CD1c-positive myeloid dendritic cell (primary cell): Measurements from ENCODE around the gene LANCL1.
"Not testable (repeated sequence)": the region's sequence is repeated elsewhere in the genome, so short reads cannot be mapped to it uniquely, and the experiment has no call there.

Source experiments
- DNase-seq: peaks from one replicate; pipeline ENCODE4 v3.0.0-alpha.2; 2016; ENCODE audit errors: extremely low spot score

LANCL1 gene

DNA sequence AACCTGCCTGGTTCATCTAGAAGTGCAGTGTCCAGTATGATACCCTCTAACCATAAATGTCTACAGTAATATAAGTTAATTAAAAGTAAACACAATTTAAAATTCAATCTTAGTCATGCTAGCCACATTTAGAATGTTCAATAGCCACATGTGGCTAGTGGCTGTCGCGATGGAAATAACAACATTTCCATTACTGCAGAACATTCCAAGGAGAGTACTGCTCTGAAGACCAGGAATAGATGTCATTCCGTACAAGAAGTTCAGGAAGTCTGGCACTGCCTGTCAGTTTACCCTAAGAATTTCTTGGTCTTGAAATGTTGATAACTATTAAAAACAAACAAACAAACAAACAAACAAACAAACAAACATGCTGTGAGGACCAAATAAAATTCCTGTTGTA, 17.2 kb downstream of the LANCL1 start:
- DNase-seq: no peak

DNA sequence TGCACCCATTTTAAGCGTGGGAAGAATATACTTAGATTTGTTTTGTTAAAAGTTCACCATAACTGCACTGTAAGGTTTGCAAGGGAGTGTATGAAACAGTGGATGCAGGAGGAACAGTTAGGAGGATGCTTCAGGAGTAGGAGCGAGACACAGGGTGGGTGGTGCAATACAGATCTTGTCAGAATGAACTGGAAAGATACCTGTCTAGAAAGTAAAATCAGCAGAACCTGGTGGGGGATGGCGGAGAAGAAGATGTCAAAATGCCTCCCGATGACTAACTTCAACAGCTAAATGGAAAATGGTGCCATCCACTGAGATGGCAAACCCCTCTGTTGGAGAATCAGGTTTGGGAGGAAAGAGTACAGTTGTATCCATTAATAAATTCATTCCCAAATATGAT, 18.2 kb downstream of the LANCL1 start:
- no peak for DNase-seq

DNA sequence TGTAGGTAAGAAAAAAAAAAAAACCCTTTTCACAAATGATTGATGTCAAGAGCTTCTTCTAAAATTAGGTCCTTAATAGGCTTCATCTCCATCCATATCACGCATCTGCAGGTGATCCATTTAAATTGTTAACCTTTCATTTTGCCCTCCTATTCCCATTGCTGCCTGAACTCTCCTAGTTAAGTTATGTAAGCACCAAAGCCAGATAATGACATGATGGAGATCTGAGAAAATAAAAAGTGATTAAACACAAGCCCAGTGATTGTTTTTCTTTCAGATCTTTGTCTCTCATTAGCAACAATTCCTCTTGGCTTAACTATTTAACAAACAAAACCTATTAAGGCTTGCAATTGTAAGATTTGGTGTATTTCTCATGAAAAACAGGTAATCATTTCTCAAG, 20.0 kb downstream of the LANCL1 start:
- DNase-seq: no peak

DNA sequence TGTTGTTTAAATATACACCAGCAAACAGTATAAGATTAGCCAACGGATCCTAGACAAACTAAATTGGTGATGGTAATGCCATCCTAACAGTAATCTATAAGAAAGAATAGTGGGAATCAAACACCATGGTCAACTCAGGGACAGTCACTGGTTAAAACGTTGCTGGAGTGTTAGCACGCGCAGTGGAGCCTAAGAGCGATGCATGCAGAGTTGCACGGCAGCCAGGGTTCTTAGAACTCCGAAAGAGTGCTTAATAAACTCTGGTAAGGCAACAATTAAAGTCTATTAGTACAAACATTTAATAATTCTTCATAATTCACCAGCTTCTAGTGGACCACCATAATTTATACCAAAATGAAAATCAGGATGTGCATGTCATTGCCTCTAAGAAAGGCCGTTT, 22.2 kb downstream of the LANCL1 start:
- DNase-seq: no peak

DNA sequence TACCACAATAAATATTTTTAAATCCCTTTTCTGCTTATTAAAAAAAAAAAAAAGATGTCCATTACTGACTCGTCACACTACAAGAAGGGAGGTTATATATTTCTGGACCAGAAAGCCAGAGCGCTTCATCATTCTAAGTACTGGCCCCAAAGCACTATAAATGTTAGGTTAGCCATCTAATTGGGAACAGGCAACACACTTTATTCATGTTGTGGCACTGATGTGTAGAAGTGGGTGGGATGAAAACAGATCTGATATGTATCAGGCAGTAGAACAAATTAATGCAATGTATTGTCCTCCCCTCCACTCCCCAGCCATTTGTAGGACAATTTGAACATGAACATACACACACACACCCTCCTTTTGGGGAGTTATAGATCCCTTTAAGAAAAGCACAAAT, 24.4 kb downstream of the LANCL1 start:
- DNase-seq: no peak

DNA sequence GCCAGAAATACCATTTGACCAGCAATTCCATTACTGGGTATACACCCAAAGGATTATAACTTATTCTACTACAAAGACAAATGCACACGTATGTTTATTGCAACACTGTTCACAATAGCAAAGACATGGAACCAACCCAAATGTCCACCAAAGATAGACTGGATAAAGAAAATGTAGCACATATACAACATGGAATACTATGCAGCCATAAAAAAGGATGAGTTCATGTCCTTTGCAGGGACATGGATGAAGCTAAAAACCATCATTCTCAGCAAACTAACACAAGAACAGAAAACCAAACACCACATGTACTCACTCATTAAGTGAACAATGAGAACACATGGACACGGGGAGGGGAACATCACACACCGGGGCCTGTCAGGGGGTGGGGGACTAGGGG, 25.6 kb downstream of the LANCL1 start:
- DNase-seq: not testable (repeated sequence)

DNA sequence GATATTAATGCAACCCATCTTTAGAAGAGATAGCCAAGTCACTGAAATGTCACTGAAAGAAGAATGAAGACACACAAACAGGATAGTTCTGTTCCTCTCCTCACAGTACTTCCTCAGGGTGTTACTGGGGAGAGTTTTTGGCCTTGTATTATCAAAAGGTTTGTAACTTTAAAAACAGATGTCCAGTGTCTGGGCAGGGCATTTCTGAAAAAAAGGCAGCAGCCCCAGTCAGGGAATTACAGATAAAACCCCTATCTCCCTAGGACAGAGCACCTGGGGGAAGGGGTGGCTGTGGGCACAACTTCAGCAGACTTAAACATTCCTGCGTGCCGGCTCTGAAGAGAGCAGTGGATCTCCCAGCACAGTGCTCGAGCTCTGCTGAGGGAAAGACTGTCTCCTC, 30.8 kb downstream of the LANCL1 start:
- no peak for DNase-seq

DNA sequence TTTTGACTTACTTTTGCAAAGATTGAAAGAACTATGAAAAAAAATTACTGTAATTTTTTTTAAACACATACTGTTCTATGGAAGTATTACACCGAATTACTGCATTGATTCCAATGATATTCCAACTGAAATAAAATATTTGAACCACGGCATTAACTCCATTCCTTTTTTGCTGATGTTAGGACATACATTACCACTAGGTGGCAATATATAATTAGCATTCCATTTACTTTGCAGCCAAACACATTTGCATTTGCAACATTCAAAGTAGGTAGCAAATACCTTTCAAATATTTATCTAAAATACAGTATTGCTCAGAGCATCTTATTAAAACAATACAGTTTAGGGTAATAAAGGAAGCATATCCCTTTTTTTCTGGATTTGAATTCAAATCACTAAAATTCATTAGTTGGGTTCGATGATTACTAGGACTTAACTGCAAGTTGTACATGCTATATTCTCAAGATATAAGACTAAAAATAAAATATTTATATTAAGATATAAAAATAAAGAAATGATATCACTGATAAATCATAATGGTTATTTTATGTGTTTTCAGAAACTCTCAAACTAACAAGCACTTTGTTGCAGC, 31.3 kb downstream of the LANCL1 start:
- DNase-seq: peak; percentile 46

DNA sequence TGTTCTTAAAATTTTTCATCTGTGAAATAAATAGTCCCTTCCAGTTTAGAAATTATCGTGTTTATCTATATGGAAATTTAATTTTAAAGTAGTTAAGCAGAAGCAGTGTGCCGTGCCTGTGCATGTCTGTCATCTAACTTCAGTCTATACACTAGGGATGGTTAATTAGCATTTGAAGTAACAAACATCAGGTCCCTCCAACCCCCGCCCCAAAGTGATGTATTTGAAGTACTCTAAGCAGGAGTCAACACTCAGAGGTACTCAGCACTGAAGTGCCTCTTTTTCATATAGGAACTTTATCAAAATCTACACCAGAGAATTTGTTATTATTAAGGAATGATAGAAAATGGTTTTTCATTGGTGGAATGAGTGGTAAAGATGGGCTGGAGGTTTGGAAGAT, 33.0 kb downstream of the LANCL1 start:
- no peak for DNase-seq

DNA sequence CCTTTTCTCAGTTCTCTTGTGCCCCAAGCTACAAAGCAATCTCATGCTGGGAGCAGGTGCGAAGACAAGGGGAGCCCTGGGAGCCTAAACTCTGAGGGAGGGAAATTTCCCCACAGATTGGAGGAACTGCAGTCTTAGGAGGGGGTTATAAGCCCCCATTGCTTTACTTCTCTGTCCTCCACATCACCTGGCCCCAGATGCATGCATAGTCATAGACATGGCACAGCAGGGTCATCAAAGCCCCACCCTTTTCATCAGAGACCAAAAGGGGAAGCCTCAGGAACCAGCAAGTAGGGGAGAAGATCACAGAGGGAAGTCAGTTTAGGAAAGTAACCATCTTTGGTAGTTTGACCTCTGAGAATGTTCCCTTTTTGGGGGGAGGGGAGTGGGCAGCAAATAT, 33.7 kb downstream of the LANCL1 start:
- peak; percentile 45 for DNase-seq

DNA sequence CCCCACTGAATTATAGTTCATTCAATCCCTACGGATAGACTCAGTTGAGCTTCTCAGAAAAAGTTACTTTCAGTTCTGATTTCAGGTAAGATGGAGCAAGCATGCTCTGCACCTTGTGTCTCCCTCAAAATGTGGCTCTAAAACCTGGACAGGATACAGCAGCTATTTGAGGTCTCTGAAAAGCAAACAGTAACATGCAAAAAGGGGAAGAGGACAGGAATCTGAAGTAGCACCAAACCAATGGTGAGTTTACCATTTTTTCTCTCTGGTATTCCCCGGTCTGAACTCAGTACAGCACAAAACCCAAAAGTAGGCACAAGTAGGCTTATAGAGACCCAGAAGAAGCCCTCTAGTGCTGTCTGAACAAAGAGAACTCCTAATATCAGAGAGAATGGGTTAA, 34.1 kb downstream of the LANCL1 start:
- DNase-seq: no peak

DNA sequence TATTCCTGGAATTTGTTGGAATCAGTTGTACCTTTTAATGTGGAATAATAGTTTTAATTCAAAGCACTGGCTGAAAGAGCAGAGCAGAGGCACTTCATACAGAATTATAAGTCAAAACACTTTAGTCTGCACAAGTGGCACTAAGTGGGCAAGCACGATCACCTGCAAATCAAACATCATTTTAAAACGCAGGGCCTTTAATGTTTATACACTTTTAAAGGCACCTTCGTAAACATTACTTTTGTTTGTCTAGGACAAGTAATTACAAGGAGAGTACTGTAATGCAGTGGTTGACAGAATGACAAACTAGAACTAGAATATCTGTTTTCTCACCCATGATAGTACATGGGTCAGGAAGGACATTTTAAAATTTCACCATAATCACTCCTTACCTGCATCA, 36.4 kb downstream of the LANCL1 start:
- DNase-seq: no peak

DNA sequence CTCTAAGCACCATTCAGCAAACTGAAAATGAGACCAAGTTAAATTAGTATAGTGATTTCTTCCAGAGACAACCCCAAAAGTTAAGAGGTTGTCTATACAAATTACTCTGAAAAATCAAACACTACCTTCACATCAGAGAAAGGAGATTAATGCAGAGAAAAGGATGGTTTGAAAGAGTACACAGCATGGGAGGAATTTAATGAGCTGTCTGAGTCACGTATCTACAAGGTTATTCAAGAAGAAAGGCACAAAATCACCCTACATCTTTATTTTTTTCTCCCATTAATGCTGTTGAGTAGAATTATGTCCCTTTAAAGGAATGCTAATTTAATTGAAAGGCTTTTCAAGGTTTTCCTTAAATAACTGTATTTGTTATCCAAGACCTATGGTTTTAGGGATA, 41.1 kb downstream of the LANCL1 start:
- DNase-seq: no peak

DNA sequence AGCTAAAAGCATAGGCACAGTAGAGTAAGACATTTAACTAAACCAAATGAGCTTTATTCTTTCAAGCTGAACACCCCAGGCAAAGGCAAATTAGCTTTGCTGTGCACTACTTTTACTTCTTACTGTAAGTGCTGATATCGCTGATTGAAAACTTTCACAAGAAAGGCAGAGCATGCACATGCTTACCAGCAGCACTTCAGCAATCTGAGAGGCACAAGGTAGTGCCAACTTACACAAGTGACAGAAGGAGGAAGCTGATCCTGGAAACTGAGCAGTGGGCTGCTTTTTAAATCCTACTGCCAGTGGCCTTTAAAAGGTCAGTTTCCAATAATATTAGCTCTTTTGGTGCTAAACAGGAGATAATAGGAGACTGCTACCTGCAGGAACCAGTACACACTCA, 43.9 kb downstream of the LANCL1 start:
- no peak for DNase-seq

DNA sequence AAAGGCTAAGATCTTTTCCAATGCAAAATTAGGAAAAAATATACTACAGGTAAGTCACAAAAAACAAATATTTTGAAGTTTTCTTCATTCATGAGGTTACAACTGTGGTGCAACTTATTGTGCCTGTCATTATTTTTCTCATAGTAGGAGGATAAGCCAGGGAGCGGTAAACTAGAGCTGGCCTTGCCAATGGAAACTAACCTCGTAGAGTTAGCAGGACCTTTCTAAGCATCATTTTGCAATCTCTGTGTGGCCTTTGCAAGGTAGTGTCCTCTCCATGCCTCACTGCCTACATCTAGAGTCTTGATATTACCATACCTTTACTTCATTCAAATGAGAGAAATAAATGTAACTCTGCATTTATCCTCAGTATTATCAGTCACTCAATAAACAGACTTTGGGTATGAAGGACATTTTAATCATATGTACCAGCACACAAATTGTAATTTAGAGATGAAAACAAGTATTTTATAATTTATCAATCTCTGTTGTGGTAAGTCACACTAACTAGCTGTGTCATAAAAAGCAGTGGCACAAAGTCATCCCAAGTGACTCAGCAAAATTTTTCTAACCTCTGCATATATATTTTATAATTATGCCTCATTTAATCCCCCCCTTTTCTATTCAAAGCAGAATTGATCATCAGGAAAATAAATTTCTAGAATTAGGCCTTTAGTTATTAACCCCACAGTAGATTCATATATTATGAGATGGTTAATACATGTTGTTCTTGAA, 47.0 kb downstream of the LANCL1 start:
- DNase-seq: no peak

DNA sequence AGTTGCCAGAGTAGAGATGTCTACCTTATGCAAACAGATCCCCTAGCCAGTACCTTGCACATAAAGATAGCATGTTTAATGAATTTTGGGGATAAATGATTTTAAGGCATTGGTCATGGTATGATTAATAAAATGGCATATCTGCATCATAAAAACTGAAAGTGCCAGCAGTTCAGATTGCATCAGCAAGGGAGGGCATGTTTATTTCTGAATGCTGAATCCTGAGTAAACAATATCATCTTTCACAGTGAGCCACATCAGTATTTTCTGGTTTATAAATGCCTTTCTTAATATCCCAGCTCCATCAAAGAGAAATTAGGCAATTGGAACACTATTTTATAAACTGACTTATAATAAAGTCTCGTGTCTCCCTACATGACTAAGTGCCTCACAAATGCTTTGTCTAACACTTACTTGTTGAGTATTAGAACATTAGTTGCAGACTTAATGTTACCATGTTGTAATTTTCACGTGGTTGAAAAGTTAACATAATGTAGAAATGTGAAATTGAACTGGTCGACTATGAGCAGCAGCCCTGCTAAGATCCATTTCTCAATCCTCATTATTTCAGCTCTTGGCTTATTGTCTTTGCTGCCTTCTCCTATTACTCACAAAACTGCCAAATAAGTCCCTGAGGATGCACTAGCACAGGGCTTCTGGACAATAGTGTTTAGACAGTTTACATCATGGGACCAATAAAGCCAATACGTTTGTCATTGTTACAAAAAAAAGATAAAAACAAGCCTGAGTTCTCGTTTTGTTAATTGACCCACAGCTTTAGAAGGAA, 48.0 kb downstream of the LANCL1 start:
- DNase-seq: no peak

DNA sequence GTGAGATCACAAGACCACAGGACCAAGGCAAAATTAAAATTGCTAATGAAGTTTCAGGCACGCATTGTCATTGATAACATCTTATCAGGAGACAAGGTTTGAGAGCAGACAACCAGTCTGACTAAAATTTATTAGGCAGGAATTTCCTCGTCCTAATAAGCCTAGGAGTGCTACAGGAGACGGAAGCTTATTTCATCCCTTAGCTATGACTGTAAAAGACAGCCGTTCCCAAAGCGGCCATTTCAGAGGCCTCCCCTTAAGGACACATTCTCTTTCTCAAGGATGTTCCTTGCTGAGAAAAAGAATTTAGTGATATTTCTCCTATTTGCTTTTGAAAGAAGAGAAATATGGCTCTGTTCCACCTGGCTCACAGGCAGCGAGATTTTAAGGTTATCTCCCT, 49.2 kb downstream of the LANCL1 start:
- DNase-seq: not testable (repeated sequence)

DNA sequence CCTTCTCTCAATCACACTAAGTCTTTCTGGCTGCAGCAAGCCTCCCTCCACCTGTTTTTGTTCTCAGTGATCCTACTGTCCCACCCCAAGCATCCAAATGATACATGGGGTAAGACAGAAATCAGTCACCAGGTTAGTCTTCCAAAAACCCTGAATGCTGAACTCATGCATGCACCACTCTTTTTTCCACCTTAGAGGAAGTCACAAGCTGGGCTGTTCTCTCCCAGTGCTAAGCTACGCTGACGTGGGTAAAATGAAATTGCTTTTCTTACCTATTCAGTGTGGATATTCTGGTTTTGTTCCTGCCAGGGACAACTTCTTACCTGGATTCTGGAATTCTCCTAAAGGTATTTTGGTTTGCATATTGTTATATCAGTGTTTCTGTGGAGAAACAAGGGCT, 54.2 kb downstream of the LANCL1 start:
- DNase-seq: no peak

DNA sequence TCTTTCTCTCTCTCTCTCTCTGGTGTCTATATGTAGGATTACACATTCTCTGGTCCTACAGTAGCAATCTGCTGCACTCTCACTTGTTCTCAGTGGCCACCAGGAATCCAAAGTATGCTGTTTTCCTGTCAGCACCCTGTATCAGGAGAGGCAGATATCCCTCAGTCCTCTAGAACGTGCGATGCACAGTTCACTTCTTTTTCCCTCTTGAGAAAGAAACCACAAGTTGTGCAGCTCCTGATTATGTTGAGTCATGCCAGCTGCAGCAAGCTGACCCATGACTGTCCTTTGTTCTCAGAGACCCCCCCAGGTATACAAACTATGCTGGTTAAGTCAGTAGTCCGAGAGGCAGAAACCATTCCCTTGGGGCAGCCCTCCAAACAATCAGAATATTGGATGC, 54.6 kb downstream of the LANCL1 start:
- DNase-seq: no peak

DNA sequence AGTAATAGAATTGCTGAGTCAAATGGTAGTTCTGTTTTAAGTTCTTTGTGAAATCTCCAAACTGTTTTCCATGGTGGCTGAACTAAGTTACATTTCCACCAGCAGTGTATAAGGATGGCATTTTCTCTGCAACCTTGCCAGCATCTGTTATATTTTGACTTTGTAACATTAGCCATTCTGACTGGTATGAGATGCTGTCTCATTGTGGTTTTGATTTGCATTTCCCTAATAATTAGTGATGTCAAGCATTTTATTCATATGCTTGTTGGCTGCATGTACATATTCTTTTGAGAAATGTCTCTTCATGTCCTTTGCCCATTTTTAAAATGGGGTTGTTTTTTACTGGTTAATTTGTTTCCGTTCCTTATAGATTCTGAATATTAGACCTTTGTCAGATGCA, 63.9 kb downstream of the LANCL1 start:
- DNase-seq: no peak

DNA sequence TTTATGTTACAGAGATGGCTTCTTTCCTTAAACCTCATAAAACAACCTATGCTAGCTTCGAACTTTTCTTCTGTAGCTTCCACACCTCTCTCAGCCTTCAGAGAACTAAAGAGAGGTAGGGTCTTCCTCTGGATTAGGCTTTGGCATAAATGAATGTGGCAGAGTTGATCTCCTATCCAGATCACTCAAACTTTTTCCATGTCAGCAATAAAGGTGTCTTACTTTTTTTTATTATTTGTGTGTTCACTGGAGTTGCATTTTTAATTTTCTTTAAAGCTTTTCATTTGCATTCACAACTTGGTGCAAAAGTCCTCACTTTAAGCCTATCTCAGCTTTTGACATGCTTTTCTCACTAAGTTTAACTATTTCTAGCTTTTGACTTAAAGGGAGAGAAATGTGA, 66.0 kb downstream of the LANCL1 start:
- no peak for DNase-seq

DNA sequence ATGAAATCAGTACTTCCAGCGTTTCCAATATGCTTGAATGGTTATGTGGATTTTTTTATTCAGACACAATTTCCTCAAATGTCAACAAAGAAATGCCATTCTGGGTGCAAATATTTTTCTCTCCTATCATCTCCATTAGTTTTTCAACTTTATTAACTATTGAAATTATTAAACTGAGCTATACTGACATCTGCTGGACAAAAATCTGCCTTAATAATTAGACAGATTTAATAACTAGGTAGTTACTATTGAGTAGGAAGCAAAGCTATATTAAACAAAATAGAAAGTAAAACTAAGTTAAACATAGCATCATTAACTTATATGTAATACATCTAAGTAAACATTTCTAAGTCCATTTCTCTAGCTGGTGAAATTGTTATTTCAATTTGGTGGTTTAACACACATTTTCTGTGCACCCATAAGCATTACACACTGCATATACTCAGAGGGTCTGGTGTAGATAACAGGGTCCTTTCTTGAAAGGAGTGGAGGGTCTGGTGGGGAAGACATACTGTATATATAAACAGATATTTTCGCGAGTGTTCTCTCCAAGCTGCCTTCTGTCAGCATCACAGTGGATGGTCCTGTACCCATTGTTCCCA, 77.0 kb downstream of the LANCL1 start:
- DNase-seq: no peak

DNA sequence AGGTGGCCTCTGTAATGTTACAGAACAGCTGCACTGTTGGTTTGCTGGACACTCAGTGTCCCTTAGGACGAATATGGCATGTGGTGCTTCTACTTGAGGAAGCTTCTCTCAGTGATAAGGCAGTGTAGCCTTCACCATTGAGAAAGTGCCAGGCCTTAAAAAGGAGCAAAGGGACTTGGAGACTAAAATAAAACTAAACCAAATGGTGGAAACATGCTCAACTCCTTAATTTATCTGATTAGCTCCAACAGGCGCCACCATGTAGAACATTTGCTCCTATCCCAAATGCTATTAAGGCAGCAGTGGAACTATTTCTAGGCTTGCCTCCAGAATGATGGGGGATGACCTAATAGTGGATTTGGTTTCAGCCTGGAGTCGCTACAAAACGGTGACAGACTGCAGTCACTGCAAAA, 84.1 kb downstream of the LANCL1 start:
- DNase-seq: no peak
